GM21360 (cell line): ENCODE results near the gene RPS10.
"Not testable (repeated sequence)": the region's sequence is repeated elsewhere in the genome, so short reads cannot be mapped to it uniquely, and the experiment has no call there.

Experiments used
- ATAC-seq: cut with Tn5 transposase; IDR thresholded peaks from one replicate; pipeline ENCODE4 v1.9.1; 2021; ENCODE audit warnings: mild to moderate bottlenecking, moderate library complexity; ENCODE audit not compliant: unreplicated experiment

RPS10 gene

GRCh38 chr6:34374069-34374468 is 51.8 kb downstream of the RPS10 start:
- no peak for ATAC-seq

- ATAC-seq, result no peak
These were observed 52.4 kb downstream of the RPS10 start for GRCh38 chr6:34373511-34373910.

GRCh38 chr6:34371865-34372264 is 54.0 kb downstream of the RPS10 start:
- not testable (repeated sequence) for ATAC-seq

- ATAC-seq, result no peak
These were observed 55.5 kb downstream of the RPS10 start for GRCh38 chr6:34370361-34370760.

GRCh38 chr6:34369385-34369784 is 56.5 kb downstream of the RPS10 start:
- ATAC-seq, result no peak
